ENCODE measurements around the gene FAAP20.

- TF ChIP-seq EZH2 (IDR thresholded peaks at IDR 0.05) = no peak
- TF ChIP-seq, protein P1, sequence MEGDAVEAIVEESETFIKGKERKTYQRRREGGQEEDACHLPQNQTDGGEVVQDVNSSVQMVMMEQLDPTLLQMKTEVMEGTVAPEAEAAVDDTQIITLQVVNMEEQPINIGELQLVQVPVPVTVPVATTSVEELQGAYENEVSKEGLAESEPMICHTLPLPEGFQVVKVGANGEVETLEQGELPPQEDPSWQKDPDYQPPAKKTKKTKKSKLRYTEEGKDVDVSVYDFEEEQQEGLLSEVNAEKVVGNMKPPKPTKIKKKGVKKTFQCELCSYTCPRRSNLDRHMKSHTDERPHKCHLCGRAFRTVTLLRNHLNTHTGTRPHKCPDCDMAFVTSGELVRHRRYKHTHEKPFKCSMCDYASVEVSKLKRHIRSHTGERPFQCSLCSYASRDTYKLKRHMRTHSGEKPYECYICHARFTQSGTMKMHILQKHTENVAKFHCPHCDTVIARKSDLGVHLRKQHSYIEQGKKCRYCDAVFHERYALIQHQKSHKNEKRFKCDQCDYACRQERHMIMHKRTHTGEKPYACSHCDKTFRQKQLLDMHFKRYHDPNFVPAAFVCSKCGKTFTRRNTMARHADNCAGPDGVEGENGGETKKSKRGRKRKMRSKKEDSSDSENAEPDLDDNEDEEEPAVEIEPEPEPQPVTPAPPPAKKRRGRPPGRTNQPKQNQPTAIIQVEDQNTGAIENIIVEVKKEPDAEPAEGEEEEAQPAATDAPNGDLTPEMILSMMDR (IDR thresholded peaks at IDR 0.05) = no peak
Observed at GRCh38 chr1:2235300-2235998, 40.9 kb upstream of the FAAP20 start.
